ENCODE results near the gene PRPF19.

PRPF19 gene

GRCh38 chr11:60937144-60937527, 30.8 kb upstream of the PRPF19 start:
- DNase-seq, result no peak

- no peak for DNase-seq
Measured at GRCh38 chr11:60936467-60937143, 30.2 kb upstream of the PRPF19 start.

GRCh38 chr11:60935676-60936442, 29.5 kb upstream of the PRPF19 start:
- no peak for DNase-seq

GRCh38 chr11:60934790-60935605, 28.6 kb upstream of the PRPF19 start:
- DNase-seq, result no peak

GRCh38 chr11:60934124-60934789, 27.9 kb upstream of the PRPF19 start:
- no peak for DNase-seq

- no peak for DNase-seq
Measured at GRCh38 chr11:60933416-60934123, 27.2 kb upstream of the PRPF19 start.

GRCh38 chr11:60932605-60933356, 26.4 kb upstream of the PRPF19 start:
- no peak for DNase-seq

- no peak for DNase-seq
Measured at GRCh38 chr11:60931917-60932316, 25.5 kb upstream of the PRPF19 start.

GRCh38 chr11:60930394-60930793, 24.0 kb upstream of the PRPF19 start:
- no peak for DNase-seq

GRCh38 chr11:60929764-60930163, 23.4 kb upstream of the PRPF19 start:
- DNase-seq, result no peak

- no peak for DNase-seq
Measured at GRCh38 chr11:60928563-60929001, 22.2 kb upstream of the PRPF19 start.

GRCh38 chr11:60927600-60927999, 21.2 kb upstream of the PRPF19 start:
- no peak for DNase-seq

GRCh38 chr11:60927061-60927592, 20.7 kb upstream of the PRPF19 start:
- DNase-seq, result no peak

- DNase-seq, result no peak
Measured at GRCh38 chr11:60926500-60926899, 20.1 kb upstream of the PRPF19 start.

- DNase-seq, result no peak
Measured at GRCh38 chr11:60925868-60926267, 19.5 kb upstream of the PRPF19 start.

GRCh38 chr11:60924906-60925853, 18.8 kb upstream of the PRPF19 start:
- DNase-seq, result no peak

GRCh38 chr11:60924110-60924905, 17.9 kb upstream of the PRPF19 start, which contains the start of gene TMEM132A:
Gene TMEM132A, plus strand, starts transcription at chr11:60924460. Its CDS starts 174 bp downstream, at chr11:60924634.
- no peak for DNase-seq

- DNase-seq, result no peak
Measured at GRCh38 chr11:60923800-60924109, 17.4 kb upstream of the PRPF19 start.

GRCh38 chr11:60923326-60923725, 16.9 kb upstream of the PRPF19 start:
- no peak for DNase-seq

Data from activated CD8-positive, alpha-beta memory T cell treated with anti-CD3 and anti-CD28 coated beads, Interleukin-2, amount 50 U/mL, for 4 hours (primary cell).